NCI-H2171 treated with DMSO at 0.1 percent for 48 hours (cell line): Measurements from ENCODE around the gene SUMO2.
"Not testable (repeated sequence)": the region's sequence is repeated elsewhere in the genome, so short reads cannot be mapped to it uniquely, and the experiment has no call there.

Experiments
- DNase-seq: peaks from one replicate; lab custom pipeline; 2025; lab: John Stamatoyannopoulos, UW

SUMO2 gene

DNA sequence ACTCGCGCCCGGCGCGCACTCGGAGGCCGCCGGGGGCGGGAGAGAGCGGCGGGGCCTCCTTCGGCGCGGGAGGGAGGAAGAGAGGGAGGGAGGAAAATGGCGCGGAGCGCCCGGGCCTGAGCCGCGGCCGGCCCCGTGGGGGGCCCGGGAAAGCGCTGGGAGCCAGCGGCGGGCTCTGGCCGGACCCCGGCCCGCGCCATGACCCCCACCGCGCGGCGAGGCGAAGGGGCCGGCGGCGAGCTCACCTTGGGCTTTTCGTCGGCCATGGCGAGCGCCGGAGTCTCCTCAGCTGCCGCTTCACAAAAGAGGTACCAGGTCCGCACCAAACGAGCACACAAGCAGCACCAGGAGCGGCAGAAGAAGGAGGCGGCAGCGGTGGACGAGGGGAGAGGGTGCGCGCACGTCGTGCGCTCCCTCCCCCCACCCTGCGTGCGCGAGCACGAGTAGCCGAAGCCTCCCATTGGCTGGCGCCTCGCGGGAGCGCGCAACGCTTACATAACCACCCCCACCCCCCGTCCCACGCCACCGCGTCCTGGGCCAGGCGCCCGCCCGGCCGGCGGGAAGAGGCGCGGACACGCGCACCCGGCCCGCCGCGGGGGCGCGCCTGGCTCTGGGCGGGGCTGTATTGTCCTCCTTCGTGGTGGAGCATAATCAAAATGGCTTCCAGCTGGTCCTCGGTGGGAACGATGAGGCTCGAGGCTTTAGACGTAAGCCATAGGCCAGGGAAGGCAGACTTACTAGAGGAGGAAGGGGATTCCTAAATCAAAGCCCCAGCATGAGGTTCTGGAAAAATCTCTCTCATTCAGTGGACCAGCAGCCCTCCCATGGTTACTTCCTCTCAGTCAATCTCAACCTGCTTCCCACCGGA, at the start of gene SUMO2:
SUMO2 (minus strand) TSS at position 391 of the 868 bp plus-strand sequence; CDS start at position 266, 125 bp downstream.
- peak; percentile 86 for DNase-seq

GRCh38 chr17:75231741-75232464, 49.1 kb upstream of the SUMO2 start:
- DNase-seq: no peak

DNA sequence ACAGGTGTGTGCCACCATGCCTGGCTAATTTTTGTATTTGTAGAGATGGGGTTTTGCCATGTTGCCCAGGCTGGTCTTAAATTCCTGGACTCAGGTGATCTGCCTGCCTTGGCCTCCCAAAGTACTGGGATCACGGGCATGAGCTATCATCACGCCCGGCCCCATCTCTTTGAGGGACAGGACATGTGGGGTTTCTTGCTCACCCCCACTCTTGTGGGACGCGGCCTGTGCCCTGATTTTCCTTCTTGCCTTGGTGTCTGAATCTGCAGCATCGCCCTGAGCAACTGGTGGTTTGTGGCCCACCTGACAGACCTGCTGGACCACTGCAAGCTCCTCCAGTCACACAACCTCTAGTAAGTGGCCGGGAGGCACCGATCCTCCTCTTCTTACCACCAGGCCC, 48.3 kb upstream of the SUMO2 start:
- DNase-seq: no peak

DNA sequence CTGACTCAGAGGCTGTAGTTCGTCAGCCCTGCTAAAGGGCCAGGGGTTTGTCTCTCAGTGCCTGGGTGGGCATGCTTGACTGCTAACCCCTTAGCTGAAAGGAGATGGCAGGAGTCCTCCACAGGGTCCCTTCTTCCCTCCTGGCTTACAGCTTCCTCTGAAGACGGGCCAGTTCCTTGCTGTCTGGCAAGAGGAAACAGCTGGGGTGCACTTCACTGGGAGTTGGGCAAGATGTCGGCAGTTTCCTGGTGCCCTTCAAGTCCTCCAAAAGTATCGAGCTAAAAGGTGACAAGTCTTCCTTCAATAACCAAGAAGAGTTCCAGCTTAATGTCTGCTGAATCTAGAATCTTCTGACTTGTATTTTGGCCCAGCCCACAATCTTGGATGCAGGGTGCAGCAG, 46.1 kb upstream of the SUMO2 start:
- no peak for DNase-seq

DNA sequence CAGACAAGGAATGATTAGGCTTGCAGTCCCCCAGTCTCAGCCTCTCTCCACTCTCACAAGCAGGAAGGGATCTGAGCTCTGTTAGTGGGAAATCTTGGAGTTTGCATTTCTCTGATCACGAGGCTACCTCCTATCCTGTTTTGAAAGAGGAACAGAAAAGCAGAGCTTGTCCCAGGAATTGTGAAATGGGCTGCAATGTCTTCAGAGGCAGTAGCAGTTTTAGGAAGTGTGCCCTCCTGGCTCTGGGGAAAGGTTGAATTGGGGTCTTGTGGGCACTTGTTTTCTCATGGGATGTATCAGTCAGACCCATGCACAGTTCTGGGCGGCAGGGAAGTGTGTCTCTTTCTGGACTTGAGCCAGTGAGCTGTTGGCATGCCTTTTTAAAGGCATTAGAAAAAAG, 45.5 kb upstream of the SUMO2 start:
- no peak for DNase-seq

DNA sequence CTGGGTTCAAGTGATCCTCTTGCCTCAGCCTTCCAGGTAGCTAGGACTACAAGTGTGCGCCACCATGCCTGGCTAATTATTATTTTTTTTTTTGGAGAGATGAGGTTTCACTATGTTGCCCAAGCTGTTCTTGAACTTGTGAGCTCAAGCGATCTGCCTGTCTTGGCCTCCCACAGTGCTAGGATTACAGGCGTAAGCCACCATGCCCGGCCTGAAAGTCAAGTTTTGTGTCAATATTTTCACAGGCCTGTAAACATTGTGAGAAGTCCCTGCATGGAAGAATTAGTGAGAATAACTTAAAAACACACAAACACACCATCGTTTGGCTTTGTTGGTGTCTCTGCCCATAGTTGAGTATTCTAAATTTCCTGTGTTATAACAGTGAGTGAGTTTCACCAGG, 45.0 kb upstream of the SUMO2 start:
- DNase-seq: no peak

DNA sequence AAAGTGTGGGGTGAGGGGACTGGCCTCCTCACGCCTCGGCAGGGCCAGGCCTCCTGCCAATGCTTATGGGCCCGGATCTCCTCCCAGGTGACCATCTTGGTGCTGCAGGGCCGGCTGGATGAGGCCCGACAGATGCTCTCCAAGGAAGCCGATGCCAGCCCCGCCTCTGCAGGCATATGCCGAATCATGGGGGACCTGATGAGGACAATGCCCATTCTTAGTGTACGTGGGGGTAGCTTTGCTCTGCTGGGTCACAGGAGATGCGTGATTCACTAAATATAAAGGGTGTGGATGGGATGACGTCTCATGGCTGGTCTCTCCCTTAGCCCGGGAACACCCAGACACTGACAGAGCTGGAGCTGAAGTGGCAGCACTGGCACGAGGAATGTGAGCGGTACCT, 42.3 kb upstream of the SUMO2 start:
- DNase-seq: no peak

DNA sequence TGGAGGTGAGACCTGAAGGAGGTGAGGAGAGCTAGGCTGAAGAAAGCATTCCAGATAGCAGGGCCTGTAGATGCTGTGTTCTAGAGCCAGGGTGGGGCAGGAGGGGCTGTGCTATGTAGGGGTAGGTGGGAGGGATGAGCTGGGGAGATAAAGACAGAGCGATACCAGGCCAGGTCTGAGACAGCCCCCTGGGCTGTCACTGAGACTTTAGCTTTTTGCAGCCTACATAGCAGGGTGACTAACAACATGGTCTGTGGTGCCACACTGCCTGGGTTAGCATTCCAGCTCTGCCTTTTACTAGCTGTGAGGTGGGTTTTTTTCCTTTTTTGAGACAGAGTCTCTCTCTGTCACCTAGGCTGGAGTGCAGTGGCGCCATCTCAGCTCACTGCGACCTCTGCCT, 37.1 kb upstream of the SUMO2 start:
- no peak for DNase-seq

DNA sequence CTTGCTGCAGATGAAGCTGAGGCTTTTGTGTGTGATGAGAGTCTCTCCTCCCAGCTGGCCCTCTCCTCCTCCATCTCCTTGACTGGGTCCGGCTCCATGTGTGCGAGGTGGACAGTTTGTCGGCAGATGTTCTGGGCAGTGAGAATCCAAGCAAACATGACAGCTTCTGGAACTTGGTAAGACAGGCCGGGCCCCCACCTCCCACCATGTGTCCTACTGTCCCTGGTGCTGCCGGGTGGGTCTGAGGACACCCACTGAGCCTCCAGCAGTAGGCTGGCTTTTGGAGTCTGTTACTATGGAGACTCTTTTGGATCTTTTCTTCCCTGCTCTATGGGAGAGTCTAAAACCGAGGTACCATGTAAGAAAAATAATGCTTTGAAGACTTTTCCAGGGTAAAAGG, 35.4 kb upstream of the SUMO2 start:
- no peak for DNase-seq

GRCh38 chr17:75209061-75209460, 26.3 kb upstream of the SUMO2 start:
- no peak for DNase-seq

GRCh38 chr17:75208161-75208560, 25.4 kb upstream of the SUMO2 start:
- no peak for DNase-seq

GRCh38 chr17:75207760-75208159, 25.0 kb upstream of the SUMO2 start:
- DNase-seq: no peak

GRCh38 chr17:75207050-75207407, 24.3 kb upstream of the SUMO2 start:
- not testable (repeated sequence) for DNase-seq

DNA sequence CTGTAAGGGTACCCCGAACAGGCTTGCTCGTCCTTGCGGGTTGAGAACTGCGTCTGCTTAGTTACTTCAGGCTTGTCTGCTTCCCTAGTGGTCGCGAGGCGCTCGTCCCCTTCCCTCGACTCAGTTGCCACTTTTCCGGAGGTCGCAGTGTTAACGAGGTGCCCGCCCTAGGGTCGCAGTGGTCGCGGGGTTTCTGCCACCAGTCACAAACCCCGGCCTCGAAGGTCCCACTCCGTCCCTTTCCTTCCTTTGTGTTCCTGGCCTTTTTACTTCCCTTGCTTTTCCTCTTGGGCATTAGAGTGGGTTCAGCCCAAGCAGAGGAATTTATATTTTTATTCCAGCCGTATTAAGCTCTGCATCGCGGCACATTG, 23.0 kb upstream of the SUMO2 start:
- DNase-seq: peak; percentile 40

GRCh38 chr17:75205037-75205792, 22.5 kb upstream of the SUMO2 start, which contains the start of gene NUP85:
Gene NUP85, plus strand, starts transcription at chr17:75205679. Its CDS starts 83 bp downstream, at chr17:75205762.
- DNase-seq: peak; percentile 97

DNA sequence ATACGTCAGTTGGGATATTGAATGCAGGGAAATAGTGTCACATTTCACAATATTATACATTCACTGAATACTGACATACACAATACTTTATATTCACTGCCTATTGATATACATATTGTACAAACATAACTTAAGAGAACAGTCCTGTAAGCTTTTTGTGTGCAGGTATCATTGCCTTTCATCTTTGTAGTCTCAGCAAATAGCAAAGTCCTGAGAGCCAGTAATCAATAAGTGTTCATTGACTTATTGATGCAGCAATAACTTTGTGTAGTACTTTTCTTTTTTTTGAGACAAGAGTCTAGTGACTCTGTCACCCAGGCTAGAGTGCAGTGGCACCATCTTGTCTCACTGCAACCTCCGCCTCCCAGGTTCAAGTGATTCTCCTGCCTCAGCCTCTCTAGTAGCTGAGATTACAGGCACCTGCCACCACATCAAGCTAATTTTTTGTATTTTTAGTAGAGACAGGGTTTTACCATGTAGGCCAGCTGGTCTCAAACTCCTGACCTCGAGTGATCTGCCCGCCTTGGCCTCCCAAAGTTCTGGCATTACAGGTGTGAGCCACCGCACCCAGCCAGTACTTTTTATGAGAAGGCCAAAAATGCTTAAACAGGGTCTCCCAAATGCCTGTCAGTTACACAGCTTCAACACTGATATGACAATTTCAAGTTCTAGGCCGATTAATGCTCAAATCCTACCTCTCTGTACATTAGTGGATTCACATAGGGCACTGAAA, 17.3 kb upstream of the SUMO2 start:
- DNase-seq: no peak

DNA sequence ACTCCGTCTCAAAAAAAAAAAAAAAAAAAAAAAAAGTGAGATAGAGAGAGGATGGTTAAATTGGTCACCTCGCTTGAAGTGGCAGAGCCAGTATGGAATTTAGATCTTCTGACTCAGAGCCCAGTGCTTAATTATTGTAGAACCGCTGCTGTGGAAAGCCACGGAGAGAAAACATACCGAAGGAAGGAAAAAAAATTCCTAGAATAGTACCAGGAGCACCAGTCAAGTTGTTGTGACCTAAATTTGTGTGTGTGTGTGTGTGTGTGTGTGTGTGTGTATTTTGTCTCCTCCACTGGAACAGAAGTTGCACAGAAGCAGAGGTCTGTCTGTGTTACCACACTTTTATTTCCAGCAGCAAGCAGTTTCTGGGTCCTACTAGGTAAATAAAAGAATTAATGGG, 12.1 kb upstream of the SUMO2 start:
- DNase-seq: no peak

GRCh38 chr17:75191584-75191983, 8.8 kb upstream of the SUMO2 start:
- no peak for DNase-seq

DNA sequence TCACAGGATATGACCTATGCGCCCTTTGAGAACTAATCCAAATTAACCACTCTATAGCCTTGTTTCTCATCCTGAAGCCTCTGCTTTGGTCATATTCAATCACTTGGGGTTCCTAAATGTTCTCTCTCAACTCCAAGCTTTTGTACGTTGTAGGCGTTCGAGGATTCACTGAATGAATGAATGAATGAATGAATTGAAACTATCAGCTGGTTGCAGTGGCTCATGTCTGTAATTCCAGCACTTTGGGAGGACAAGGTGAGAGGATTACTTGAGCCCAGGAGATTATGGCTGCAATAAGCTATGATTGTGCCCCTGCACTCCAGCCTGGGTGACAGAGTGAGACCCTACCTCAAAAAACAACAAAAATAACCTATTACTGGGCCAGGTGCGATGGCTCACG, 5.9 kb upstream of the SUMO2 start:
- DNase-seq: no peak

GRCh38 chr17:75183999-75184884, 1.5 kb upstream of the SUMO2 start:
- peak; percentile 21 for DNase-seq

DNA sequence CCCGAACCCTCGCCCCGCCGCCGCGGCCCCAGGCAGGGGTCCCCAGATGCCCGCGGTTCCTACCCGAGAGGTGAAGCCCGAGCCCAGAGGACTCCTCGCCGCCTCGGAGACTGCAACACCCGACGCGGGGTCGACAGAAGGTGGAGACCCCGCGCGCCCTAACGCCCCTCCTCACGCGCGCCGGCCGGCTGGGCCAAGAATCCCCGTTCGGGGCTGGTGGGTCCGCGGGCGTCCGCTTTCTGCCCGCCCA, 515 bp downstream of the SUMO2 start:
- no peak for DNase-seq
